Measurements from ENCODE around the gene ALKBH1.
"Not testable (repeated sequence)": the region's sequence is repeated elsewhere in the genome, so short reads cannot be mapped to it uniquely, and the experiment has no call there.

The ALKBH1 gene

DNA sequence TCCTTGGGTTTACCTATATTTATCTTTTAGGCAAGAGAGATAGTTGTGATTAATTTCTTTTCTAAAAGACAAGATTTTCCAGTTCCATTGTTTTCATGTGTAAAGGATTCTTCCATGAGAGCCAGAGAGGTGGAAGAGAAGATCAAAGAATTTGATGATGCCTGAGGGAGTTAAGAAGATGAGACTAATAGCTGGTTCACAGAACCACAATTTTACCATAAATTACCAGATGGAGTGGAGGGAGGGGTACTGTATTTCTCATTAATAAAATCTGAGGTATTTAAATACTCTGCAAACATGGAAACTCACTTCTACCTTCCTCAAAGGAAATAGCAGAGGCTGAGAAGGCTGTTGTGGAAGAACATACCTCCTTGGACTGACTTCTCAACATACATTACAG is 34.6 kb downstream of the ALKBH1 start:
- DNase-seq (ENCODE audit: low spot score), result no peak

DNA sequence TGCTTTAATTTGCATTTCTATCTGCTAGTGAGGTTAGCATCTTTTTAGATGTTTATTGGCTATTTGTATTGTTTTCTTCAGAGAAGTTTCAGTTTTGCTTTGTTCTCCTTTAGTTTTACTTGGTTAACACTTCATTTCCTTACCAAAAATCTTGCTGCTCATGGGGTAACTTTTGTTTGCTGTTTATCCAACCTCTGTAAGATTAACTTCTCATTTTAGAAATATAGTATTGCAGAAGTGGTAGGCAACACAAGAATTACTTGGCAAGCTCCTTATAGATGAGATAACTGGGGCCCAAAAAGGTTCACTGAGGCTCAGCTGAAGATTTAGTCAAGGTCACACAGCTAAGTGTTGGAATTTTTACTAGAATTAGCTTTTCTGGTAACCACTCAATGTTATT is 40.5 kb downstream of the ALKBH1 start:
- no peak for DNase-seq (ENCODE audit: low spot score)

GRCh38 chr14:77663293-77663692 is 44.5 kb downstream of the ALKBH1 start:
- DNase-seq (ENCODE audit: low spot score), result no peak

DNA sequence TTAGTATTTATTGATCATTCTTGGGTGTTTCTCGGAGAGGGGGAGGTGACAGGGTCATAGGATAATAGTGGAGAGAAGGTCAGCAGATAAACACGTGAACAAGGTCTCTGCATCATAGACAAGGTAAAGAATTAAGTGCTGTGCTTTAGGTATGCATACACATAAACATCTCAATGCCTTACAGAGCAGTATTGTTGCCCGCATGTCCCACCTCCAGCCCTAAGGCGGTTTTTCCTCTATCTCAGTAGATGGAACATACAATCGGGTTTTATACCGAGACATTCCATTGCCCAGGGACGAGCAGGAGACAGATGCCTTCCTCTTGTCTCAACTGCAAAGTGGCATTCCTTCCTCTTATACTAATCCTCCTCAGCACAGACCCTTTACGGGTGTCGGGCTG is 46.3 kb downstream of the ALKBH1 start:
- not testable (repeated sequence) for DNase-seq (ENCODE audit: low spot score)

DNA sequence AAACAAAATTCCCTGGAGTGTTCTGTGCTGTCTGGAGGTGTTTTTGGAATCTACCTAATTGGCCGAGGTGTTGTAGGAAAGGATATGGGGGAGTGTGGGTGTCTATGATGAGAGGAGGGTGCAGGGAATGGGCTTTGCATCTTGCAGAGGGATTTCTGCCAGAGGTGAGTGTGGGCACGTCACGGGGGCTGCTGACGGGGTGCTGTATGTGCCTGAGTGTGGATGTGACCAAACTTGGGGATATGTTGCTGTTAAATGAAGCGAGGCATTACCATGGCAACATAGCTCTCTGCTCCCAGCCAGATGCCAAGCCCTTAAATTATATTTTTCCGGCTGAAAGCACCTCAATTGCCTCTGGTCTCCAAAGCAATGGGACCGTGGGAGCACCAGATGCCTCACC is 47.1 kb downstream of the ALKBH1 start:
- no peak for DNase-seq (ENCODE audit: low spot score)

- DNase-seq (ENCODE audit: low spot score), result no peak
Measured at GRCh38 chr14:77659831-77660230, 48.0 kb downstream of the ALKBH1 start.

- no peak for DNase-seq (ENCODE audit: low spot score)
Measured at GRCh38 chr14:77657280-77657679, 50.5 kb downstream of the ALKBH1 start.

DNA sequence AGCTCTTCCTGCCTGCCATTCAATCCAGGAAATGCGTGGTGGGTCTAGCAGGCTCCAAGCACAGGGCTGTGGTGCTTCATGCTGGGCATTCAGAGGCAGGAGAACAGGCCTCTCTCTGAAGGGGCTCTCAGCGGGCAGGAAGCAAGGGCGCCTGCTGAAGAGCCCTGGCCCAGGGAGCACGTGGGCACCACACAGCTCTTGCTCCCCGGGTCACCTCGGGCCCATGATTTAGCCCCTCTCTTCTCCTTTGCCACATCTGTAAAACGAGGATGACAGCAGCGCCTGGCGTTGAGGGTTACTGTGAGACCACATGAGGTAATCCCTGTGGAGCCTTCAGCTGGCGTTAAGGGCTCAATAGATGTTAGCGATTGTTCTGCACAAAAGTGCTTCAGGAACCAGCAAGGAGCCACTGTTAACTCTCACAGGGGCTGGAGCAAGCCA is 53.8 kb downstream of the ALKBH1 start:
- no peak for DNase-seq (ENCODE audit: low spot score)

DNA sequence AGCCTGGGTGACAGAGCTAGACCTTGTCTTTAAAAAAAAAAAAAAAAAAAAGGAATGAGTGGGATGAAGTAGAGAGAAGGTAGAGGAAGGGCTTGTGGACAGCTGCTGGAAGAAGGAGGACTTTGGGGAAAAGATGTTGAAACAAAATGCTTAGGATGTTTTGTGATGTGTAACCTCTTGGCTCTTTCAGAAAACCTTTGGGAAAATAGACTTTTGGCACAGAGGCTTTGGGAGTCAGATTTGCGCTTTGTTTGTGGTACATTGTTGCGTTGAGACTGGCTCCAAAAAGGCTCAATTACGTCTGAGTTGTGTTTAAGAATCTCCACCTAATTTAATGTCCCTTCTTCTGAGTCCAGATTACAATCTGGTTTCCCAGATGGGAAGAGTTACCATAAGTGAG is 58.5 kb downstream of the ALKBH1 start:
- no peak for DNase-seq (ENCODE audit: low spot score)

- no peak for DNase-seq (ENCODE audit: low spot score)
Measured at GRCh38 chr14:77648520-77649200, 59.2 kb downstream of the ALKBH1 start.

GRCh38 chr14:77647853-77648252 is 60.0 kb downstream of the ALKBH1 start:
- no peak for DNase-seq (ENCODE audit: low spot score)

DNA sequence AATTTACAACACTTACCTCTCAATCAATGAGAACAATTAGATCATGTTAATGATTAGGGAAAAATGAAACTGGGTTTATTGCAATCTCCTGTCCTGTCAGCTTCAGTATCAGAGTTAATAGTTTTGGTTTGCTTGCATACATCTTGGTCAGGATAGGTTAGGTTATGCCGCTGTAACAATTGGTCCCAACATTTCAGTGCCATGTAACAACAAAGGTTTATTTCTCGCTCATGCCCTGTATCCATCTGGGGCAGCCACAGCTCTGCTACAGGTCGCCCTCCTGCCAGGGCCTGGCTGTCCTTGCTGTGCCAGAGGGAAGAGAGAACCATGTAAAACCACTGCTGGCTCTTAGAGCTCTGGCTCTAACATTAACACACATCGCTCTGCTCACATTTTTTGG is 60.9 kb downstream of the ALKBH1 start:
- no peak for DNase-seq (ENCODE audit: low spot score)

DNA sequence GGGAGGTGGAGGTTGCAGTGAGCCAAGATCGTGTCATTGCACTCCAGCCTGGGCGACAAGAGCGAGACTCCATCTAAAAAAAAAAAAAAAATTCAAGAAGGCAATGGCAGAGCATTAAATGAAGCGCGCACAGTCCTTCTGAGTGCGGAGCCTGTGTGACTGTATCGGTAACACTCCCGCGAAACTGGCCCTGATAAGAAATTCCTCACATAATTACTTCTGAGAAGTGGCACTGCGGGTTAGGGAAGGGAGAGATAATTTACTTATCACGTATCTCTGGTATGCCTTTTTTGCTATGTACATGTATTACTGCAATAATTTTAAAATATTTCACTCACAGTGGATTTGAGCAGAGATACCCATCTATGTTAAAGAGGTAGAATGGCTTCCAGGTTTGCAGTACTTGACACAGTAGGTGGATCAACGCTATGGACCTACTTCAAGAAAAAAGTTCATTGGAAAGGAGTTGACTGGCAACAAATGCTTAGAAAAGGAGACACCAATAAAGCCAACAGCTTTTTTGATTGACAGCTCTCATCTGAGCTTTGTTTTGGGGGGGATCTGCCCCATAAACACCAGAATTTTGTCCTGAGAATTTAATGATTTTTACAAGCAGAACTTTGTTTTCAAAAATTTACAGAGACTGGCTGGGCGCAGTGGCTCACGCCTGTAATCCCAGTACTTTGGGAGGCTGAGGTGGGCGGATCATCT is 62.1 kb downstream of the ALKBH1 start:
- no peak for DNase-seq (ENCODE audit: low spot score)

GRCh38 chr14:77642407-77642806 is 65.4 kb downstream of the ALKBH1 start:
- no peak for DNase-seq (ENCODE audit: low spot score)

GRCh38 chr14:77641534-77642341 is 66.1 kb downstream of the ALKBH1 start:
- peak; percentile 53 for DNase-seq (ENCODE audit: low spot score)

DNA sequence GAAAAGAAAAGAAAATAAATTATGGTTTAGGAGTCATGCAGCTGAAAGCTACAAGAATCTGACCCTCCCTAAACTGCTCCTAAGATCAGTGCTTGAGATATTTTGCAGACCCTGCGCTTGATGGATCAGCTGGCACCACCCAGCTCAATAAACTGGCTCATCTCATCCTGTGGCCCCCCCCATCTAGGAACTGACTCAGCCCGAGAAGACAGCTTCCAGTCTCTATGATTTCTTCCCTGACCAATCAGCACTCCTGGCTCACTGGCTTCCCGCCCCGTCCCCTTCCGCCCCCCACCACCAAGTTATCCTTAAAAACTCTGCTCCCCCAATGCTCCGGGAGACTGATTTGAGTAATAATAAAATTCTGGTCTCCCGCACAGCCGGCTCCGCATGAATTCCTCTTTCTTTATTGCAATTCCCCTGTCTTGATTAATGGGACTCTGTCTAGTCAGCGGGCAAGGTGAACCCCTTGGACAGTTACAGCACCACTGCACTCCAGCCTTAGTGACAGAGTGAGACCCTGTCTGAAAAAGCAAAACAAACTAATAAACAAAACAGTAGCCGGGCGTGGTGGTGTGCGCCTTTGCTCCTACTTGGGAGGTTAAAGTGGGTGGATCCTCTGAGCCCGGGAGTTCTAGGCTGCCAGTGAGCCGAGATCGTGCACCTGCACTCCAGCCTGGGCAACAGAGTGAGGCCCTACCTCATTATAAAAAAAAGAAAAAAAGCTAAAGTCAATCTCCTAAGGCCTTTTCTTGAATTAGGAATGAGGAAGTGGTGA is 66.9 kb downstream of the ALKBH1 start:
- DNase-seq (ENCODE audit: low spot score), result no peak

DNA sequence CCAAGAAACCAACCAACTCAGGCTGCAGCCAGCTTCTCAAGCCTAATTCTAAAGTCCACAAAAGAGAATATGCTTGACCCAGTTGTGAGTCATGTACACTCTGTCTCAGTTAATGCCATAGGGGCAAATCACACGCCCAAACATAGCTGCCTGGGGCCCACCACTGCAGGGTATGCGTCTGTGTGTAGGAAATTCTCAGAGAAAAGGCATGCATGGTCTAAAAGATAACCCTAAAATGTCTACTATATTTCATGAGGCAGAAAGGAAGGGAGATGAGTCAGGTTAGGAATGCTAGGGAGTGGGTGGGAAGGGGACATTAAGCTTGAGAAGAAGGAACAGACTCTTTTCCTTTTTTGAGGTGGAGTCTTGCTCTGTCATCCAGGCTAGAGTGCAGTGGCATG is 69.1 kb downstream of the ALKBH1 start:
- DNase-seq (ENCODE audit: low spot score), result no peak

DNA sequence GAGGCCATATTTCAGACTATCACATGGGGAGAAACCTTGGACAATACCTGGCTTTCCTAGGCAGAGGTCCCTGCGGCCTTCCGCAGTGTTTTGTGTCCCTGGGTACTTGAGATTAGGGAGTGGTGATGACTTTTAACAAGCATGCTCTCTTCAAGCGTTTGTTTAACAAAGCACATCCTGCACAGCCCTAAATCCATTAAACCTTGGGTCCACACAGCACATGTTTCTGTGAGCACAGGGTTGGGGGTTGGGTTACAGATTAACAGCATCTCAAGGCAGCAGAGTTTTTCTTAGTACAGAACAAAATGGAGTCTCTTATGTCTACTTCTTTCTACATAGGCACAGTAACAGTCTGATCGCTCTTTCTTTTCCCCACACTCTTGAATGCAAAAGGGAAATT is 72.0 kb downstream of the ALKBH1 start:
- DNase-seq (ENCODE audit: low spot score), result not testable (repeated sequence)

GRCh38 chr14:77635466-77635865 is 72.4 kb downstream of the ALKBH1 start:
- DNase-seq (ENCODE audit: low spot score), result not testable (repeated sequence)

DNA sequence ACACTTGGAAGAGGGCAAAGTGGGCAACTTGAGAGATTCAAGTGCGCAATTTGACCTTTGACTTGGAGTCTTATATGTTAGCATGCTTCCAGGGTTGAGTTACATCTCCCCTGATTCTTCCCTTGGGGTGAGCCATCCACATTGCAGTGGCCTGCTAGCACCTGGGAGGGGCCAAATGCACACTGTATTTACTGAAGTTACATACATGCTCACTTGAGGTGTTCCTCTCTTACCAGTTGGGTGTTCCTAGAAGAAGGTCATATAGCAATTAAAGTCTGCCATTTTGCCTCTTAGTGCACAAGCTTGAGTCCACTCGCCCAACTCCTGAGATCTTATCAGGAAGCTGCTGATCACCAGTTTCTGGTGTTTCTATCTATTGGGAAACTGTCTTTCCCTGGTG is 77.7 kb downstream of the ALKBH1 start:
- no peak for DNase-seq (ENCODE audit: low spot score)

GRCh38 chr14:77625360-77625759 is 82.5 kb downstream of the ALKBH1 start:
- DNase-seq (ENCODE audit: low spot score), result no peak

GRCh38 chr14:77623201-77623600 is 84.6 kb downstream of the ALKBH1 start:
- no peak for DNase-seq (ENCODE audit: low spot score)
